Left cardiac atrium (tissue), 4 donors: Measurements from ENCODE around the gene CLMP. TPM values are rescaled to one million over a fixed set of nuclear protein-coding genes. Genes with fewer than 3 reads are reported as not detected.
"Not testable (repeated sequence)": the region's sequence is repeated elsewhere in the genome, so short reads cannot be mapped to it uniquely, and the experiment has no call there.

ENCODE experiments used
- ATAC-seq, 2 donors: fragments of 200-7000 bp; cut with Tn5 transposase; one replicate each; pipeline ENCODE4 v1.9.1; 2020; ENCODE audit warnings: mild to moderate bottlenecking in 2 of 2, moderate library complexity in 2 of 2
- DNase-seq: peaks from one replicate; pipeline ENCODE4 v3.0.0-alpha.2; 2020
- intact Hi-C, 2 donors: fragments of 100-400 bp; cut with DNase I; formaldehyde crosslinking; loops; one replicate each; pipeline versions ENCODE4 v1.14.1 to v1.15.1; 2022 to 2023
- total RNA-seq, 2 donors: library from RNA; stranded (reverse); fragmentation: NEBNext Ultra II Directional; extraction: Animal tissue kit (Norgen Biotek cat#: 25700); gene quantifications; one replicate each; pipeline ENCODE4 v1.2.1, GENCODE V29; 2021
- donor health status: DM: no; HTN: yes; CAD: no.
- donor health status: DM: no; HTN: yes; CAD: no; lungs with severe emphysema.
- donor health status: DM: yes; HTN: yes; CAD: no.
- donor health status: Dilated cardiomyopathy.

The CLMP gene
- total RNA-seq, 2 donors from 2014 or later, result 30.6 to 38.6 TPM

DNA sequence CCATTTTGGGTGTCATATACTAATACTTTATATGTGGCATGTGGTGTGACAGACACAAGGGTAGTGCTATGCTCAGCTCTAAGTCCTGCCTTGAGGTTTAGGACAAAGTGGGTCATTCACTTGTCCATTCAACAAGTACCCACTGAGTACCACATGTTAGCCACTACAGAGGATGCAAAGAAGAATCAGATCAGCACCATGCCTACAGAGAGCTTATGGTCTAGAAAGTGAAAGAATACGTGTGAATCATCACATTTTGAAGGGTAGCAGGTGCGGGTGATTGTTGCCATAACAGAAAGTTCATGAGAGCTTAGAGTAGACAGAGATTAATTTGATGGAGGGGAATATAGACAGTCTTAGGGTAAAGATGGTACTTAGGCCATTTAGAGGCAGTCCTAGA, 18.3 kb downstream of the CLMP start:
- DNase-seq, result no peak
- intact Hi-C loops, result no loop called here
- ATAC-seq, result no peak

DNA sequence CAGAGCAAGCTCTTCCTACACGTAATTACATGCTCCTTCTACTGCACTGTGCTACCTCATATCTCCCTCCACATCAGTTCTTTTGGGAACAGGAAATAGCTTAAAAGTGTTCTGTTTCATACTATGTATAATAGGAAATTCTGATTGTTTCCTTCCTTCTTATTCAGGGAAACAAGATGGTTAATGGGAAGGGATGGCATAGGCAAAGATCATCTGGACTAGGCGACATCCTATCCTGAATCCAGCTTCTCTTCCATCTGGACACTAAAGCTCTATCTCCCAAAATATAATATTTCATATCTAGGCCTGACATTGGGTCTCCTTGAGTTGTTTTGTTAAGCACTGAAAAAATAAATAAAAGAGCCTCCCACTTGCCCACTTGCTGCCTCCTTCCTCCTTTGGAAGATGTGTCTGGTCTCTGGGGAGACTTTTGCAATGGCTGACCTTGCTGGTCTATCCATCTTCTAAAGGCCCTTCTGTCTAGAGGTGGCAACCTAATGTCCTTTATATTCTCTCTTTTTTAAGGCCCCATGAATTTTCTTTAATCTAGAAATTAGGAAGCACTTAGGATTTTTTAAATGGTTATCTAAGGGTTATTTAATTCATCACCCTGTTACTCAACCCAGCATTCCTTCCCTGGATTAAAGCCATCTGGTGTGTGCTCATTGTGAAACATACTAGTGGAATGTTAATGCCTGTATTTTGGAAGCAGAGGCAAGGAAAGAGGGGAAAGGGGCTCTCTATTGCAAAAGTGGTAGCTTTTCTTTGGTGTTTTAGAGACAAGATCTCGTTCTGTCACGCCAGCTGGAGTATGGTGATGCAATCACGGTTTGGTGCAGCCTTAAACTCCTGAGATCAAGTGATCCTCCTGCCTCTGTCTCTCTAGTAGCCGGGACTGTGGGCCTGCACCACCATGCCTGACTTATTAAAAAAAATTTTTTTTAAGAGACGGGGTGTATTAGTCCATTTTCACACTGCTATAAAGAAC, 20.6 kb downstream of the CLMP start:
- intact Hi-C loops, result no loop called here
- ATAC-seq (peak; percentile 79 to 86), DNase-seq (peak; percentile 40)

DNA sequence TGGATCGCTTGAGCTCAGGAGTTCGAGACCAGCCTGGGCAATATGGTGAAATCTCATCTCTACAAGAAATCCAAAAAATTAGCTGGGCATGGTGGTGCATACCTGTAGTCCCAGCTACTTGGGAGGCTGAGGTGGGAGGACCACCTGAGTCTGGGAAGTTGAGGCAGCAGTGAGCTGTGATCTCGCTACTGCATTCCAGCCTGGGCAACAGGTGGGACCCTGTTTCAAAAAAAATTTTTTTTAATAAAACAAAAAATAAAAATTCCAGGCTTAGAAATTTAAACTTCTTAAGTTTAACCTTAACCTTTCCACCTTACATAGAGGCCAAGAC, 21.2 kb downstream of the CLMP start:
- no peak for DNase-seq
- intact Hi-C loops, result no loop called here
- ATAC-seq, result no peak

DNA sequence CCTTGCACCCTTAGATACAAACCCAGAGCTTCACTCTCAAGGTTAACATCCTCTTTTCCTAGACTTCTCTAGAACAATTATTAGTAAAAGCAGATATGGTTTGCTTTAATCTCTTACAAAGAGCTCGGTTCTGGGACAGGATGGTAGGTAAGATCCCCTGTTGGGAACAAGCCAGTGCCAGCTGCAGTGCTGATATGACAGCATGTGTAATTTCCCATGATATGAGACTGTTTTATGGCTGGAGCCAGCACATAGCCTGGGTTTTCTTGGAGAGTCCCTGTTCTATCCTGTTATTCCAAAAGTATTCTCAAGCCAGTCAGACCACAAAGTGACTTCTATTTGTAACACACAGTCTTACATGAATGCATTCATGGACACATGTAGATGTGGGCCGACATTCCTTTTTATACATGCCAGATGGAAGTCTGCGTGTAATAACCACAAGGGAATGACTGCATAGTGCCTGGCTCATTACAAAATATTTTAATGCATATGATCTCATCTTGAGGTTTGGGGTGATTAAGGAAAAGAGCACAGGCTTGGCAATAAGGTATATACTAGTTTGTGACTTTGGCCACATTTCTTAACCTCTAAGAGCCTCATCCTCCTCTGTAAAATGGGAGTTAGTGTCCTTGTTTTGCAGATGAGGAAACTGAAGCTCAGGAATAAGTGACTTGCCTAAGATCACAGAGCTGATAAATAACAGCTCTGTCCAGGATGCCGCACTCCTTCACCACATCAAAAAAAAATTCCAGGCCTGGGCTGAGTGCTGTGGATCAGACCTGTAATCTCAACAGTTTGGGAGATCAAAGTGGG, 21.8 kb downstream of the CLMP start:
- intact Hi-C loops, result no loop called here
- ATAC-seq, result peak in 1 of 2 donors; percentile 73
- no peak for DNase-seq

DNA sequence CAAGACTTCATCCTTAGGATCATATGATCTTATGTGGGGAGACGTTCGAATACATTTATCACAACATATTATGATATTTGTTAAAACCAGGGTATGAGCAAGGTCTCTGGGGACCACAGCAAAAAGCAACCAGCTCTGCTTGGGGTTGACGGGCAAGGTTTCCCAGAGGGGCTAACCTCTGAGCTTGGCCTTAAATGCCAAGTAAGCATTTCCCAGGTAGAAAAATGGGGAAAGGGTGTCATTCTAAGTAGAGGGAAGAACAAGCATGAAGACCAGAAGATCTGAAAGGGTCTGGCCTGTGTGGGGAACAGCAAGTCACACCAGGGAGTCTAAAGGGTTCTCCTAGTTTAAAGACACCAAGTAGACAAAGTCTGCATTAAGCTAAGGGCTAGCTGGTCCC, 24.1 kb downstream of the CLMP start:
- DNase-seq, result no peak
- intact Hi-C loops, result no loop called here
- no peak for ATAC-seq

DNA sequence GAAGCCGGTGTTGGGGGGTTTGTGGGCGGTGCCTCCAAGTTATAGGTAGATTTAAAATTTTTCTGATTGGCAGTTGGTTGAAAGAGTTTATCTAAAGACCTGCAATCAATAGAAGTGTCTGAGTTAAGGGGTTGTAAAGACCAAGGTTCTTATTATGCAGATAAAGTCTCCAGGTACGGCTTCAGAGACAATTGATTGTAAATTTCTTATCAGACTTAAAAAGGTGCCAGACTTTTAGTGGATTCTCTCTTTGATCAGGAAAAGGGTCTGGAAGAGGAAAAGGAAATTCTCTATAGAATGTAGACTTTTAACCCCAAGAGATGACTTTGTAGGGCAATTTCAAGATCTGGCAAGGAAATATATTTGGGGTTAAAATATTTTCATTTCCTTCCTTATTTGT, 25.2 kb downstream of the CLMP start:
- intact Hi-C loops, result no loop called here
- no peak for ATAC-seq
- no peak for DNase-seq

DNA sequence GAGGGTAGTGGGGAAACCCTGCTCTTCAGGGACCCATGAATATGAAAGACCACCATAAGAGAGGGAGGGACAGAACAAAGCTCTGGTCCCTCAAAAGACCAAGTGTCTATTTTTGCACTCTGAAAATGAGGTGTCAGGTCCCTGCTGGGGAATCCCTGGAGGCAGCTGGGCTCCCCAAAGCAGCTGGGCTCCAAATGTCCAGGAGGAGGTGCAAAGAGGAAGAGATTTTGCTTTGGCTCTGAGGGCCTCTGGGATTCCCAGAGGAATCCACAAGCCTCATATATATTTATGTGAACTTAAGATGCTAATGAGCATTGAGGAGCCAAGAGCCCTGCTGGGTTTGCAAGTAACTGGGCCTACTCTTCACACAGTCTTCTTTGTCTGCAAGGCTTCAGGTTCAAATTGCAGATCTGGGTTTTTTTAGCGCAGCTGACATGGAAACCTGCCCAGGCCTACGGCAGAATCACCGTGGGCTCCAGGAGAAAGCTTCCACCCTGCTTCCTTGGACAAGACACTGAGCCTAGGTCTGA, 26.0 kb downstream of the CLMP start:
- ATAC-seq (no peak), DNase-seq (no peak)
- intact Hi-C loops, result no loop called here

DNA sequence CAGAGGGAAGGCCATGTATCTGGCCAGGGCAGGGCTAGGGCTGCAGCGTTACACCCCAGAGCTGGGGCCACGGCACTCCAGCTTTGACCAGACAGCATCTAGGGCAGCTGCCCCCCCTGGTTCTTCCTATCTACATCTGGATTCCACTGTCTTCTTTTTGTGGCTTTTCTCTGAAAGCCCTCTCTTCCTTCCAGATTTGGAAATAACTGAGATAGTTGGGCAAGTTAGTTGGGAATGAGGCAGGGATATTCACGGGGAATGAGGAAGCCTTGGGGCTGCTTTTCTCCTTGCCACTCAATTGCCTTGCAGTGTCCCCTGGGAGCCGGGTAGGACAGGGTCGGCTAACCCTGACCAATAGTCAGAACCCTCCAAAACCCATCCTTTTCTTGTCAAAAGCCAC, 26.8 kb downstream of the CLMP start:
- intact Hi-C loops, result no loop called here
- ATAC-seq (no peak), DNase-seq (no peak)

DNA sequence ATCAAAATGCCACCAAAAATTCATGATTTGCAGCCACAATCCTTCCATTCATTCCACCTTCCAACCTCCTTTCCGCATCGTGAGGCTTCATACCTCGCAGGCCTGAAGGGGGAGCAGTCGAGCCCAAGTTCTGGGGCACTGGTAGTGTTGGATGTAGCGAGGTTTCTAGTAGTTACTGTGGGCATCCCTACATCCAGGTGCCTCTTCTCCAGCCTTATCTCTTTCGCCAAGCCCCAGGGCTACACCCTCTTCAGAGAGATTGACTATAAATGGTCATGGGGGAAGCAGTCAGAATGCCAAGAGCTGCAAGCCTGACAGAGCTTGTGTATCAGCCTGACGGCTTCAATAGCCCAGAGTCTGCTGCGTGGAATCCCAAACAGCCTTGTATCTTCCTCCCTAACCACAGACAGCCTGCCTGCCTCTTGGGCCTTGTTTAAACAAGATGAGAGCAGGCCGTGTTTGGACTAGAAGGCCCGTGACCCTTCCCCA, 28.9 kb downstream of the CLMP start:
- DNase-seq, result peak; percentile 60
- intact Hi-C loops, result no loop called here
- peak; percentile 62 to 95 for ATAC-seq

DNA sequence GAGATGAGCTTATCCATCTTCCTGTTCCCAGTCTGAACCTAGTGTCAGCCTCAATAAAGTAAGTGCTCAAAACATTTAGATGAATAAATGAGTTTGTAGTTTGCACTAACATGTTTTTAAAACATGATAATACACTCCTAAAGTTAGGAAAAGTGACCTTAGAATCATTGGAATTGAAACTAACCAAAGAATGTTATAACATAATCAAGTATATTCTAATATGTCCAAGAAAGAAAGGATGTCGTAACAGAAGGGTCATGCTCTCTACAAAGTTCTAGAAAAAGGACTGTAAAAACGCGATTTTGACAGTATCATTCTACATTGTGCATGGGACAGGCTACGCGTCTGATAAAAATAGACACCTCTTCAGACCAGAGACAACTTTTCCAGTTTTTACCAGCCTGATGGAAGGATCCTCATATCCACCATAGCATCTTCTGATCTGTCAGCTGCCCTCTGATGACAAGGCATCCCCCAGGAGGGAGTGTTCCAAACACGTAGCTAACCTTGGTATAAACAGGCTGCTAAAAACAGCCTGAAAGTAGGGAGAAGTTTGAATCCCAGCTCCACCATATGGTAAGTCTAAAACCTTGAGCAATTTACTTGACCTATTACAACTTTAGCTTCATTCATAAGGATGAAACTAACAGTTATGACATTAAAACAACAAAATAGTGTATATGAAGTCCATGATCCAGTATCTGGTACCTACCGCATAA, 30.2 kb downstream of the CLMP start:
- ATAC-seq, result no peak
- no peak for DNase-seq
- intact Hi-C loops, result no loop called here

DNA sequence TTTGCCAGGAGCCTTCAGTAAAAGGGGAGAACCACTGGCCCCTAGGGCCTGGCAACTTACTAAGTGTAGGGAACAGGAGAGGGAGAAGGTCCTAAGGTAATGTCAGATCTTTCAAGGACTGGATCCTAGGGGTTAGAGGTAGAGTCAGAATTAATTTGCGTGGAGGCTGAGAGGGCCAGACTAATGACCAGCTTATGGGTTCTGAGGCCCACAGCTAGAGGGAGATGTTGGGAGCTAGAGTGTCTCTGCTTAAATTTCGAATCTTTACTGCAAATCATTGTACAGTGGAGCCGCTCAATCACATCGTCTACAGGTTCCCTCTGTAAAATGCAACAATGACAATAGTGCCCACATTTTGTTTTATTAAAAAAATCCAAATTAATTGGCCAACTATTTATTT, 31.4 kb downstream of the CLMP start:
- intact Hi-C loops, result no loop called here
- DNase-seq (no peak), ATAC-seq (no peak)

DNA sequence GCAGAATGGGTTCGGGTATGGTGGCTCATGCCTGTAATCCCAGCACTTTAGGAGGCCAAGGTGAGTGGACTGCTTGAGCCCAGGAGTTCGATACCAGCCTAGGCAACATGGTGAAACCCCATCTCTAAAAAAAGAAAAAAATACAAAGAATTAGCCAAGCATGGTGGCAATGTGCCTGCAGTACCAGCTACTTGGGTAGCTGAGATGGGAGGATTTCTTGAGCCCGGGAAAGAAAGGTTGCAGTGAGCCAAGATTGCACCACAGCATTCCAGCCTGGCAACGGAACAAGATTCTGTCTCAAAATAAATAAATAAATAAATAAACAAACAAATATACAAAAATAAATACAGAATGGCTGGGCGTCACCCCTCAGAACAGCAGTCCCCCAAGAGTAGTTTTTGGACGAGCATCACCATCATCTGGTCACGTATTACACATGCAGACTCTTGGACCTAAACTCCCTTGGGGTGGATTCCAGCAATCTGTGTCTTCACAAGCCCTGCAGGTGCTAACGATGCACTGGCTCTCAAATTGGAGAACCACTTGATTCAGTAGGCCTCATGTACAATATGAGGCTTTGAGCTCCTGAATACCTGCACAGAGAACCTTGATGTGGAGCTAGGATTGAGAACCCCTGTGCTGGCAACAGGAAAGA, 33.5 kb downstream of the CLMP start:
- intact Hi-C loops, result no loop called here
- DNase-seq, result no peak
- peak in 1 of 2 donors; percentile 9 for ATAC-seq

DNA sequence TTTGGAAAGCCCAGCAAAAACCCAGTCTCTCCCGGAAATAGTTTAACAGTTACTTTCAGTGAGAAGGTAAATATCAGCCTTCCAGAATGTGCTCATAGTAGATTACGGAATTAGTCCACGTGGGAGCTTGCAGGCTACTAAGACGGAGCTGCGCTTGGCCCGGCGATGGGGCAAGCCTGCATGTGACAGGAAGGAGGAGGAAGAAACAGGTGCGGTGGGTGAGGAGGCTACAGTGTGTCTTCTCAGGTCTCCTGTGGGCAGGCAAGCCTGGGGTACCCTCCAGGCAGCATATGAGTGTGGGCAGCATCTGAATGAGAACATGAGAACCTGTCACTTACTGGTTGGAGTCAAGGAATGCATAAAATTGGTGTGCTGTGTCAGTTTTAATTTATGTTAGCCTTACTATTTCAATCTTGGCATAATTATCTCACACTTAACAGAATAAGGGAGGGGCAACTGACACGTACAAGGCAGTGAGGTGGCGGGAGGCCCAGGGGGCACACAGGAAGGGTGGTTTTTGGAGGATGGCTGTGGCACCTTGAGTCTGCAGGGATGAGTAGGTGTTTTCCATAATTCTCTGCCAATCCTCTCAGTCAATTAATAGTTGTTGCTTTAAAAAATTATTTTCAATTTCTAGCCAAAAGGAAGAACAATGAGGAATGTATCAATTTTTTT, 35.7 kb downstream of the CLMP start:
- ATAC-seq (peak in 1 of 2 donors; percentile 42), DNase-seq (no peak)
- intact Hi-C loops, result no loop called here

DNA sequence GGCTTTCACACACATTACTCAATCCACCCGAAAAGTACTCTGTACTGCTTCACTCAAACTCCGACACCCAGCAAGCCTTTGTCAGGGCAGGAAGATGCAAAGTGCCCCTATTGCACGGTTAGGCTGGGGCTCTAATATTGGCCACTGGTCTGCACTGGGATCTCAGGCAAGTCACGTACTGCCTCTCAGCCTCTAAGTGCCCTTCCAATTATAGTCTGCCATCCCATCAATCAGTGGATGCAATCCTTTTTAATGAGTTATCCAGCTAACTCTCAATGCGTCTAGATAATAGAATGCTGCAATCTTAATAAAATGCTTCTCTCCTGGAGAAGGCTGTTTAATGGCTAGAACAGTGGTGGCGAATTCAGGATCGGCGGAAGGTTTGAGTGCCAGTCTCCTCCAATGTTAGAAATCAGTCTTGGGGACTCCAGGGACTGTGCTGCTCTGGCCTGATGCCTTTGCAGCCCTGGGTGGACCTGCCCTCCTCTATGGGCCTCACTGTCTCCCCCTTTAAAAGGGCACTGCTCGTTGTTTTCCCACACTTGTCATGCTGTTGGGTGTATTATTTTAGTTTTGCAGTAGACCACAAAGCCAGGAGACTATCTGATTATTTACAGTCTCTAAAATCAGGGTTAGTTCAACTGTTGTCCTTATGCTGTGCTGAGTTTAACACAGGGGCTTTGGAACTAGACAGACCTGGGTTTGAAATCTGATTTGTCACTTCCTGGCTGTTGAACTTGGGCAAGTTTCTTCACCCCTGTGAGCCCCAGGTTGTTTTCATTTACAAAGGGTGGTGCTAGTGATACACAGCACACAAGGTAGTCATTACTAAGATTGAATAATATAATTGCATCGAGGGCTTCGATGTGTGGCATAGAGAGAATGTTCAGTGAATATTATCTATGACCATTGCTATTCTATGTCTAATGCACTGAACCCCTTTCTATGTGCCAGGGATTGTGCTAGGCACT, 36.7 kb downstream of the CLMP start:
- DNase-seq (no peak), ATAC-seq (no peak)
- intact Hi-C loops, result no loop called here

DNA sequence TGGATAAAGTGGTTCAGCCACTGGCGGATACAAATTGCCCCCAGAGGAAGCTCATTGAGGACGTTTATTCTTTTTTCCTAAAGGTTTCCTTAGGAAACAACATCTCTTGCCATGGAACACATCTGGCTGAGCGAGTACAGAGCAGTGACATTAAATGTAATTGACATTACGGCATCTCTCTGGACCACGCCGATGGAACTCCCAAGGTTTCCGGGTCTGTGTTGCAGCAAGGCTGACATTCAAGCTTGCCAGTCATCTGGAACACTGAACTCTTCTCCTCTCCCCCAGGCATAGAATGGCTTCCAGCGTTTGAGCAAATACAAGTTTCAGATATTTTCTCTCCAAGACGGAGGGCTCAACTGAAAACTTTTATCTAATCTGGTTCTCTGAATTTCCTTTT, 42.1 kb downstream of the CLMP start:
- DNase-seq, result no peak
- ATAC-seq, result no peak
- intact Hi-C loops, result no loop called here

DNA sequence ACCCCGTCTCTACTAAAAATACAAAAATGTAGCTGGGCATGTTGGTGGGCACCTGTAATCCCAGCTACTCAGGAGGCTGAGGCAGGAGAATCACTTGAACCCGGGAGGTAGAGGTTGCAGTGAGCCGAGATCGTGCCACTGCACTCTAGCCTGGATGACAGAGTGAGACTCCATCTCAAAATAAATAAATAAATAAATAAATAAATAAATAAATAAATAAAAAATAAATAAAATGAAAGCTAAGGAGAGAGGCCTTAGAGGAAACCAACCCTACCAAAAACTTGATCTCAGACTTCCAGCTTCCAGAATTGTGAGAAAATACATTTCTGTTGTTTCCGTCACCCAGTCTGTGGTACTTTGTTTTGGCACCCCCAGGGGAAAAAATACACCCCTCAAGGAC, 42.7 kb downstream of the CLMP start:
- intact Hi-C loops, ATAC-seq, DNase-seq: not testable (repeated sequence)

DNA sequence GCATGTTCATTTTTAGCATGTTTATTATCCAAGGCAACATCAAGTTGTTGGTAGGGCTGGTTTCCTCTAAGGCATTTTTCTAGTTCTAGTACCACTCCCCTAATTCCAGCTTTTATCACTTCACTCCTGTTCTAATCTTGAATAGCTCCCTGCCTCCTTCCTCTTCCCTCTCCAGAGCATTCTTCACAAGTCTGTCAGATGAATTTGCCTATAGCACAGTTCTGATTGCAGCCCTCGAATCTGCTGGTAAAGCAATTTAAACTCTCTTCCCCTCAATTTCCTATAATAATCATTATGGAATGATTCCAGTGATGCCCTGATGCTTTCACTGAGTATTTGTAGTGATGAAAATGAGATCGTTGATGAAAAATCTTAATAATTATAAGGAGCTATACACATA, 43.3 kb downstream of the CLMP start:
- ATAC-seq (no peak), DNase-seq (no peak)
- intact Hi-C loops, result no loop called here
